HG02798 (cell line): ENCODE results near the gene RFX4.
"Not testable (repeated sequence)": the region's sequence is repeated elsewhere in the genome, so short reads cannot be mapped to it uniquely, and the experiment has no call there.

Experiments
- ATAC-seq: cut with Tn5 transposase; IDR thresholded peaks from one replicate; pipeline ENCODE4 v1.9.1; 2021; ENCODE audit warnings: mild to moderate bottlenecking; ENCODE audit not compliant: unreplicated experiment, poor library complexity

Gene RFX4

DNA sequence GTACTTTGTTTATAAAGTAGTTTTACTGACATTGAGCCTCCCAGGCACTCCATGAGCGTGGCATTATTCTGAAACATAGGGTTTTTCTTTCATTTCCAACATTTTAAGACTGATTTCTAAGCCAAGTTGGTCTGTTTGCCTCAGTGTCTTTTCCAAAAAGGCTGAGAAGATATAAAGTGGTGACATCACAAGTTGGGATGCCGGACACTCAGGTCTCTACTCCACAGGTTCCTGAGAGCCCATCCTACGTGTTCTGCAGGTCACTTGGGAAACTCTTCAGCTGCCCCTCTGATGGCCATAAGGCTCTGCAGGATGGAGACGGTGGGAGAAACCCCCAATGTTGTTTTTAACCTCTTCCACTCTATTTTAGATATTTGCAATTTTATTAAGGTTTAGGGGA lies 6.0 kb downstream of the RFX4 start:
- no peak for ATAC-seq

DNA sequence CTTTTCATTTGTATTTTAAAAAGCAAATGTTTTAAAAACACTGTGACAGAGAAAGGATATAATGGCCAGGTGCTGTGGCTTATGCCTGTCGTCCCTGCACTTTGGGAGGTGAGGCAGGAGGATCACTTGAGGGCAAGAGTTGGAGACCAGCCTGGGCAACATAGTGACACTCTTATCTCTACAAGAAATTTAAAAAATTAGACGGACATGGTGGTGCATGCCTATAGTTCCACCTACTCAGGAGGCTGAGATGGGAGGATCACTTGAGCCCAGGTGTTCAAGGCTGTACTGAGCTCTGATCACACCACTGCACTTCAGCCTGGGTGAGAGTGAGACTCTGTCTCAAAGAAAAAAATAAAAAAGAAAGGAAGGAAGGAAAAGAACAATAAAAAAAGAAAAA lies 7.8 kb downstream of the RFX4 start:
- ATAC-seq, result no peak

DNA sequence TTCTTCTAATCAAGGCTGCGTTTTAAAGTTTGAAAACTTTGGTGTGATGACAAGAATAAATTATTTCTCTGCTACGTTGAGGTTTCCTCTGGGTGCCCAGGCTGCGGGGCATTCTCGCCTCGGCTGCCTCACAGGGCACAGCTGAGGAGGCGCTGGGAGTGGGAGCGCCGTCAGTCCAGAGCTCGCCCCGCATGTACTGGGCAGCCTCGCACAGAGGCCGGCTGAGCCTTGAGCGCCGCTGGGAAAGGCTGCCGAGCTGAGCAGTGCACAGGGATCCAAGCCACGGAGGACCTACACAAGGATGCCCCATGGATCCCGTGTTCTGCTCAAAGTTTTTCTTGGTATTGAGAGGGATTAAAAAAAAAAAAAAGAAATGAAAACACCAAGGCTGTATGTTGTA lies 11.6 kb downstream of the RFX4 start:
- ATAC-seq, result no peak

DNA sequence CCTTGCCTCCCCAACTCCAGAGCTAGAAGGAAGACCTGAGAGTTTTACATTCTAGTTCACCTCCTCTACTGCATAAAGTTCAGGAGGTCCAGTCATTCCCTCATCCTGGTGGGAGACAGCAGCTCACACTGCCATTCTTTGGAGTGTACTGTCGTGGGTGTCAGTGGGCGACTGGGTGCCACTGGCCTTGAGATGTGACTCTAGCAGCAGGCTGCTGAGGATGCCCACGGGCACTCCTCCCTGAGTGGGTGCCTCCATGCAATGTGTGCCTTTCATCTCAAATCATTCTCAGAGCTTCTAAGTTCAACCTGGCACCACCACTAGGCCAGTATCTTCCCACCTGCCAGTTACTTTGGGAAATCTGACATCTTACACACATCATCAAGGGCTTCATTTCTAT lies 12.5 kb downstream of the RFX4 start:
- ATAC-seq, result no peak

DNA sequence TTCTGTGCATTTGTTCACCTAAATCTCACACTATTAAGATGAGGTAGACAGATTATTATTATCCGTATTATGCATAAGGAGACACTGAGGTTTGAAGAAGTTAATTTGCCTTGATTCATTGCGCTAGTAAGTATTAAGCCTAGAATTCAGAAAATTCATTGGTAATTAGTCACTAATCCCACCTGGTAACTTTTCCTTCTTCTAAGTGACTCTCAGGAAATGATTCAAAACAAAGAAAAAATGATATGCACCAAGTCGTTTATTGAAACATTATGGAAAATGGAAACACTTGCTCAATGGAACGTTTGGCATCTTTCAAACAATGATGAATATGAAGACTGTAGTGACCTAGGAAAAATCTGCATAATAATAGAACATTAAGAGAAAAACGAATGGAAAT lies 15.2 kb downstream of the RFX4 start:
- no peak for ATAC-seq

DNA sequence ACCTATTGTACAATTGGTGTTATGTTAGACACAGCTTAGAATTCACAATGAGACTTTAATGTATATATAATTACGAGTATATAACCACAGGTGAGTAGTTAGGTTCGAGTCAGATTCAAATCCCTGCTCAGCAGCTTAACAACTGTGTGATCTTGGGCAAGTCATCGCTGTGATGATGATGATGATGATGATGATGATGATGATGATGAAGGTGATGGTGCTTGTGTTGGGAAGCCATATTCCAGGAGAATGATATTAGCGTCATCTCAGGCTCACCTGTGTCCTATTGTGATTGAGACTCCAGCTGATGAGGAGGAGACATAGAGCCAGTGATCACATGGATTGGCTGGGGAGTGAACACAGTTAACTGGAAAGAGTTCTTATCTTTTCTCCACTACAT lies 16.5 kb downstream of the RFX4 start:
- ATAC-seq, result no peak

DNA sequence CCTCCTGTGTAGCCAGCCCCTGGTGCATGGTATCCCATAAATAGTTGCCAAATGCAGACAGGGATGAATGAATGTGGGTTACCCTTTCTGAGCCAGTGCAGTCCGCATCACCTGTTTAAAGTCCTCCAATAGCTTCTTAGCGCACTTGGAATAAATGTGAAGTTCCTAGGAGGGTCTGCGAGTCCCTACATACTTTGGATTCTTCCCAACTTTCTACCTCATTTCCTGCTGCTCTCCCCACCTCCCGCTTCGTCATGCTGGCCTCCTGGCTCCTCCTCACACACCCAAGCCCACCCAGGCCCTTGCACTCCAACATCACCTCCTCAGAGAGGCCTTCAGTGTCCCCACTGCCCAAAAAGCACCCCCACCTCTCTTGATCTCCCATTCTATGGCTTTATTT lies 17.7 kb downstream of the RFX4 start:
- no peak for ATAC-seq

DNA sequence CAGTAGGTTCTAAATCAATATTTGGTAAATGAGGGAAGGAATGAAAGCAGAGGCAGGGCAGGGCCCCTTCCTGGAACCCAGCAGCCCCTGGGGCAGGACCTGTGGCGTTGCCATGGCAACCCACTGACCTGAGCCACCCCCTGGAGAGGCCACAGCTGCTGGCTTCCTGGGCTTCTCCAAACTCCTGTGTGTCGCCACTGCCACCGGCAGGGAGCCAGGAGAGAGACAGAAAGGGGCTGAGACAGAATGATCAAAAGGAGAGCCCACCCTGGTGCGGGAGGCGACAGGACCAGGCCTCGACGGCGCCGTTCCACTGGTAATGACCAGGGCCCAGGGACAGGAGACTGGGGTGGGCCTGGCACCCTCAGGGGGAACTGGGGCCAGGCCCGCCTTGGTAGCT lies 18.2 kb downstream of the RFX4 start:
- no peak for ATAC-seq

DNA sequence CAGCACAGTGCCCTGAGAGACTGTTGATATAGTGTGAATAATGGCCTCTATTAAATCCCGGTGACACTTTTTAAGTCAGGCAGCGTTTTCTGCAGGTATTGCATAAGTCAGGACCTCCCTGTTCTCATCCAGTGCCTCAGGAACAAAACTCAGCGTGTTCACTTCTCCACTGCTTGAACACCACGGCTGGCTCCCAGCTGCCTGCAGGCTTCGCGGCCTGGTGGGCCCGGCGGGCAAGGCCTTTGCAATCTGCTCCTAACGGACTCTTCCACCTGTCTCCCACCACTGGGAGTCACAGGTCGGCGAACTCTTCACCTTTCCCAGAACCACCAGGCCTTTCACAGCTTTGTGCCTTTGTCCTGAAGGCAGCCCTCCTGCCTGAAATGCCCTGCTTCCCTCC lies 18.7 kb downstream of the RFX4 start:
- no peak for ATAC-seq

DNA sequence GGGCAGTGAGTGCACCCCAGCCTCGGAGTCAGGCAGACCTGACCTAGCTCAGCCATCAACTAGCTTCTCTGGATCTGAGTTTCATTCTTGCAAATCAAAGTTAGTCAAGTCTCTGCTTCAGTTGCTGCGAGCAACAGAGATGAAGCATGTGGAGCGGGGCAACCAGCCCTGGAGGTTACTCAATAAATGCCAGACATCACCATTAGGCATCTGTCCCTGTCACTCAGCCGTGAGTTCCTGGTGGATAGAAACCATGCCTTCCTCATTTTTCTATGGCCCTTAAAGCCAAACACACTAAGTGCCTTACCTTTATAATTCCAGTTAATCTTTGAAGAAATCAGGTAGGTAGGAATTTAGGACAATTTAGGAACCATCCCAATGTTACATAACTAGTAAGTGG lies 19.3 kb downstream of the RFX4 start:
- ATAC-seq, result no peak

DNA sequence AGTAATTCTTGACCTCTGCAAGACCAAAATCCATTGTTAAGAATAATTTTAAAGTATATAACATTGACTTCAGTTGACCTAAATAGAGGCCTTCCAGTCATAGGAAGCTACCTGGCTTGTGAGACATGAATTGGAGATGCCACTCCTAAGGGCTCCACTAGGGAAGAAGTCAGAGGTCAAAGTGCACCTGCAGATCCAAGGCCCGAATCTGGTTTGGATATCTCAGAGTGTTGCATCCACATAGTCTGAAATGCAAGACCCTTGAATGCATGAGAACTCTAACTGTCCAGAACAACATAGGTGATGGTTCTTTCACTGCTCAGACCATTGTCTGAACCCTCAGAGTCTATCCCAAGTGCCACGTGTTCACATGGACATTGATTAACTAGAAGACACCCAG lies 22.4 kb downstream of the RFX4 start:
- no peak for ATAC-seq

DNA sequence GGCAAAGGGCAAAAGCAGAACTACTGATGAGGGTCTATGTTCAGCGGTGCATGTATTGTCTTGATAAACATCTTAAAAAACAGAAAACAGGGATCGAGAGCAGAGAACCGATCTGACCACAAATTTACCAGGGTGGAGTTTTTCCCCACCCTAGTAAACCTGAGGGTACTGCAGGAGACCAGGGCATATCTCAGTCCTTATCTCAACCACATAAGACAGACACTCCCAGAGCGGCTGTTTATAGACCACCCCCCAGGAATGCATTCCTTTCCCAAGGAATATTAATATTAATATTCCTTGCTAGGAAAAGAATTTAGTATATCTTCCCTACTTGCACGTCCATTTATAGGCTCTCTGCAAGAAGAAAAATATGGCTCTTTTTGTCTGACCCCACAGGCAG lies 37.8 kb downstream of the RFX4 start:
- not testable (repeated sequence) for ATAC-seq

DNA sequence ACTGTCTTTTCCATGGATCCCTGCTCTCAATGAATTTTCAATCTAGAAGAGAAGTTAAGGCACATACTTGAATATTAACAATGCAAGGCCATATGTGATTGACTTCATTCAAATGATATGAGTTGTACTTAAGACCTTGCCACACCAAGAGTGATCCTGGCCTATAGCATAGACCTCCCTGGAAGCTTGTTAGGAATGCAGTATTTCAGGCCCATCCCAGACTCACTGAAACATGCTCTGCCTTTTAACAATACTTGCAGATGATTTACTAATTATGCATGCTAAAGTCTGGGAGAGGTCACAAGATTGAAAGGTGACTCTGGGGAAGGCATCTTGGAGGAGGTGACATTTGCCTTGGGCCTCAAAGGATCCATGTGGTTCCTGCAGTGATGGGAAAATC lies 43.2 kb downstream of the RFX4 start:
- no peak for ATAC-seq

DNA sequence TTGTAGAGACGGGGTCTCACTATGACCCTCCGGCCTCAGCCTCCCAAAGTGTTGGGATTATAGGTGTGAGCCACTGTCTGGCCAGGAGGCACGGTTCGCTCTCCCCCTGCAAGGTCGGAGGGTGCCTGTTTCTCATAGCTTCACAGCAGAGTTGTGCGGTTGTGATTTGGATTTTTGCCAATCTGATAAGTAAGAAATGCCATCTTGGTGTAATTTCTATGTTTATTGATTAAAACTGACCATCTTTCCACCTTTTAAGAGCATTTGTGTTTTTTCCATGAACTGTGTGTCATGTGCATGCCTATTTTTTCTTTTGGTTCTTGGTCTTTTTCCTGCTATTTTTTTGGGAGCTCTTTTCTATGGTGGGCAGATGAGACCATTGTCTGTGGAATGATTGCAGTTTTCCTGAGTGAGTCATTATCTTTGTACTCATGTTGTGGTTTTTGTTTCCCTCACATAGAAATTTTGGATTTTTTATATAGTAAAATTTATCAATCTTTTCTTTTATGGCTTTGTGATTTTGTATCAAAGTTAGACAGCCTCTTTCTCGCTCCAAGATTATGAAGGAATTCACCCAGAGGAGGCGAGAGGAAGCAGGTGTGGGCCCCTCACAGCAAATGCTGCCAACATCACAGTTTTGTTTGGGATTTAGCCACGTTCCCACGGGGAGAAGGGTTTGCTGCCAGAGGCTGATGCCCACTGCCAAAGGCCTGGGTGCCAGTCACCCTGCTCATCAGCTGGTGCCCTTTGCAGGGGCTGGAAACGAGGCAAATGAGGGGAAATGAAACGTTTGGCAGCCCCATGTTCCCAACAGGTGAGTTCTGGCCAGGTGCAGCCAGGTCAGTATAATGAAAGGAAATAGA lies 47.2 kb downstream of the RFX4 start:
- no peak for ATAC-seq

DNA sequence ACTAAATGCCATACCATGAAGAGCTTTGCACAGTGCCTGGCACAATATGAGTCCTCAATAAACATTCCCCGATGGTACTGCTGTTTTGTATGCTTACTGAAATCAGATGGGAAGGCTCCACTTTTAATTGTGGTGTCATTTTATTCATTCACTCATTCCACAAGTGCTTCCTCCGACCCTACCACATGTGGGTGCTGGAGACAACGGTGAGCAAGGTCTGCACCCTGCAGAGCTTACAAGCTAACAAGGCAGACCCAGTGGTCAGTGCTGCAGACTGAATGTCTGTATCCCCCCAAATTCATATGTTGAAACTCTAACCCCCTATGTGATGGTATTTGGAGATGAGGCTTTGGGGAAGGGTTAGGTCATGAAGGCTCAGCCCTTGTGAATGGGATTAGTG lies 48.3 kb downstream of the RFX4 start:
- no peak for ATAC-seq

DNA sequence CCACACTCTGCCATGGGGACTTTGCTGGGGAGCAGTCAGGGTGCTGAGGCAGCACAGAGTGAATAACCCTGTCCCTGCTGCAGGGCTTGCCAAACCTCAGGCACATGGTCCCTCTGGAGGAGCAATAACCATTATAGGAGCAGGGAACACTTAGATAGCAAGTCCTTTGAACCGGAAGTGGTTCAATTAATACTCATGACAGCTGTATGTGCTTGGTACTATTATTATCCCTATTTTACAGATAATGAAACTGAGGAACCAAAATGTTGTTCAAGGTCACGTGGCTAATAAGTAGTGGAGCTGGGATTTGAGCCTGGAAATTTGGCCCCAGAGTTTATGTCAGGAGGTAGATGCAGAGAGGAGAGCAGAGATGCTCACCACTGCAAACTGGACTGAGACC lies 49.0 kb downstream of the RFX4 start:
- no peak for ATAC-seq

DNA sequence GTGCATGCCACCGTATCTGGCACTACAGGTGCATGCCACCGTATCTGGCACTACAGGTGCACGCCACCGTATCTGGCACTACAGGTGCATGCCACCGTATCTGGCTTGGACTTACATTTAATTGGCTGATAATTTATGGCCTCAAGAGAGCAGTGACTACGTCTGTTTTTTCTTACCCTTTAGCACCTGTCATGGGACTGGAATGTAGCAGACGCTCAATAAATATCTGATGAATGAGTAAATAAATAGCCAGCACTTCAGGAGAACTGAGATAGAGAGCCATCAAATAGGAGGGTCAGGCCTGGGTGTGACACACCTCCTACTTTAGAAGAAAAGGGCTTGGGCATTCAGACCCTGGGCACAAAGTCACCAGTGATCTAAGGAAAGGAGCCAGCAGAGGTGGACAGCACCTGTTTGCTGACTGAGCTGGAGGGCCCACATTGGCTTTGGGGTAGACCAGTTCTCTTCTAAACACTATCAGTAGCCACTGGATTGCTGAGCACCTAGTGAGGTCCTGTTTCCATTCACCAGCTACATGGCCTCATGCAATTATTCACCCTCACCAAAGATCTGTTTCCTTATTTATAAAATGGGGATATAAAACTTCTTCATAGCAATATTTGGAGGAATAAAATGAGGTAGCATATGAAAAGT lies 50.1 kb downstream of the RFX4 start:
- ATAC-seq, result no peak

DNA sequence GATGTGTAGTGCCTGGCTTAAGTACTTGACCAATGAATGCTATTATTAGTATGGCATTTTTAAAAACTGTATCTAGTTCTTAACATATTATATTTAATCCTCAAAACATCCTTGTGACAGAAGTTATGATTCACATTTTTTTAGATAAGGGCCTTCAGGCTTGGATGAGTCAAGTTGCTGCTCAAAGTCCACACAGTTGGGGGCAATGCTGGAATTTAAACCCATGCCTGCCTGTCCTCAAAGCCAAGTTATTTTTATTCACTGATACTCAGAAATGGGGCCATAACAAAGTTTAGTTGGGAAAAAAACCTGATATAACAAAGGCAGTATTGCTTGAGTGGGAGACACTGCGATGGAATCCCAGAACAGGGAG lies 50.6 kb downstream of the RFX4 start:
- no peak for ATAC-seq

DNA sequence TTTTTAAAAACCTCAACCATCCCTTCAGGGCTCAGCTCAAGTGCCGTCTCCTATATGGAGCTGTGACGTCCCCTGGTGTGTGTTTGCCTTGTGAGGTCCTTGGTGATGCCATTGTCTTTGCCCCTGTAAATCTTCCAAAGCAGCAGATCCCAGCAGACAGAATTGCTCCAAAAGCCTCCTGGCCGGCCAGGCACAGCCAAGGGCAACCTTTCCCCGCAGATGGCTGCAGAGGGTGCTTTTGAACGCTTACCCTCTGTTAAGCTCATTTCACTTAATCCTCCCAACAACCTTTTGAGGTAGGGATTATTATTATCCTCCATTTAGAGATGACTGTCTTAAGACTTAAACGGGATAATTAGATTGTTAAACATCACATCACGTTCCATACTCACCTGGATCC lies 51.4 kb downstream of the RFX4 start:
- ATAC-seq, result no peak

DNA sequence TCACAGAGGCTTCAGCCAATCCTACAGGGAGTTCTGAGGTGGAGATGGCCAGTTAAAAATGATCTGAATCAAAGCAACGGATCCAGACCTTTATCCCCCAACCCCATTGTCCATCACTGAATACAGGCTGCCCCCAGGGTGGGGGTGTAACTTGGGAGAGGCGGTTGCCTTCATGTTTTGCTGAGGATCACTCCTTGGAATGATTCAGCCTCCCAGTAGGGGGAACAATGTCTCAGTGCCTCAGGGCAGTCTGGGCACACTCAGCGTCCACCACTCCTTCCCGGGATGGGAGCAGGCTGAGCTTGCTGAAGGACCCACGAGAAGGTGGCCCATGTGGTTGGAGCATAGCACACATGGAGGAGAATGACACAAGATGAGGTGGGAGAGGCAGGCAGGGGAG lies 60.2 kb downstream of the RFX4 start:
- no peak for ATAC-seq

DNA sequence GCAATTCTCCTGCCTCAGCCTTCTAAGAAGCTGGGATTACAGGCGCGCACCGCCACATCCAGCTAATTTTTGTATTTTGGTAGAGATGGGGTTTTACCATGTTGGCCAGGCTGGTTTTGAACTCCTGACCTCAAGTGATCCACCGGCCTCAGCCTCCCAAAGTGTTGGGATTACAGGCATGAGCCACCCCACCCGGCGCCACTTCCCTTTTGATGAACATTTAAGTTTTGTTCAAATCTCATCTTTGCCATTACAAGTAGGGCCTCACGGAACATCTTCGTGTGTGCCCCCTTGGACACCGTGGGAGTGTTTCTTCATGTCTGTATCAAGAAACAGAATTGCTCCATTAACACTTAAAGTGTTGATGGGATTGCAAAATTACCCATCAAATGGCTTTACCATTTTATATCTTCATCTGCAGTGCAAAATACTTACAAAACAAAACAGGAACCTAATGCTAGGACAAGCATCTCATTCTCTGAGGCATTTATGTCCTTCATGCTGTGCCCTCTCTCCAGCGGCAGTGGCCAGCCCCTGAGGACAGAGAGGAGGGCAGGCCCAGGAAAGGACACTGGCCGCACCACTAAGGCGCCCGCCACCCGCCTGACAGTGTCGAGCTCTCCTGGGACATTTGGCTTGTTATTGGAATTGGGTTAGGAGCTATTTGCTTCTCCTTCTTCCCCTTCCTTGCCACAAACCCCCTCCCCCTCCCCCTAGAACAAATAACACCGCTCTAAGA lies 61.7 kb downstream of the RFX4 start:
- no peak for ATAC-seq

DNA sequence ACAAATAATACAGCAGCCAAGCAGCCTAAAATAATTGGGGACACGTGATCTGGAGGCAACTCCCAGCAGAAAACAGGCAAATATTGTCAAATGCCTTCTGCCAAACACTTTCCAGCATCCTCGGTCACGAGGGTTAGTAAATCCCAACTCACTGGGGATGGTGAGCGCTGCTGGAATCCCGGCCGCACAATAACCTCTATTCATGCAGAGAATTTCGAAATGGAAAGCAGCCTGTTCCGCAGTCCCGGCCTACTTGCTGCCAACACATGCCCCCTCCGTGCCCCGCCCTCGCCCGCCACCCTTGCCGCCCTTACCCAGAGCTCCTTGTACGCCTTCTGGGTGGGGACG lies 62.2 kb downstream of the RFX4 start:
- ATAC-seq, result no peak
